Measurements from ENCODE around the gene INPP4B.

GRCh38 chr4:142272452-142272851, 573.6 kb downstream of the INPP4B start:
- no peak for TF ChIP-seq CTCF (IDR thresholded peaks at IDR 0.05)
- TF ChIP-seq ZFX (IDR thresholded peaks at IDR 0.05; ENCODE audit: borderline replicate concordance), result no peak

All from 22Rv1 (cell line).